ENCODE data around the gene GTF2A1L.

GTF2A1L gene

GRCh38 chr2:48617618-48618017 is at the start of gene GTF2A1L:
Gene GTF2A1L, plus strand, starts transcription at chr2:48617856. Its CDS starts 19 bp downstream, at chr2:48617875.
- H4K20me1 ChIP-seq (ENCODE audit: low read depth, low read length): no peaks in the 10 kb centered on the region
- H3K9me3 ChIP-seq (ENCODE audit: insufficient read depth, low read length): no peaks in the 10 kb centered on the region
- no peaks in the 10 kb centered on the region for H3K9me2 ChIP-seq (replicated peaks; ENCODE audit: insufficient read depth, low read length)
- no peaks in the 10 kb centered on the region for H3F3A ChIP-seq (ENCODE audit: insufficient read depth)
- no peak within 1 kb of the TSS for H3K4me2 ChIP-seq (ENCODE audit: low read depth, low read length, poor library complexity, severe bottlenecking)
- H3K79me2 ChIP-seq (ENCODE audit: insufficient read depth, low read length): no peaks in the 10 kb centered on the region
- H3K27ac ChIP-seq (ENCODE audit: low read depth, low read length): no peak within 1 kb of the TSS
- no peaks in the 10 kb centered on the region for H3K36me3 ChIP-seq (ENCODE audit: low read length)
- TF ChIP-seq EZH2phosphoT487 (conservative IDR thresholded peaks at IDR 0.05; ENCODE audit: low read length): no peak
- TF ChIP-seq, protein P1, sequence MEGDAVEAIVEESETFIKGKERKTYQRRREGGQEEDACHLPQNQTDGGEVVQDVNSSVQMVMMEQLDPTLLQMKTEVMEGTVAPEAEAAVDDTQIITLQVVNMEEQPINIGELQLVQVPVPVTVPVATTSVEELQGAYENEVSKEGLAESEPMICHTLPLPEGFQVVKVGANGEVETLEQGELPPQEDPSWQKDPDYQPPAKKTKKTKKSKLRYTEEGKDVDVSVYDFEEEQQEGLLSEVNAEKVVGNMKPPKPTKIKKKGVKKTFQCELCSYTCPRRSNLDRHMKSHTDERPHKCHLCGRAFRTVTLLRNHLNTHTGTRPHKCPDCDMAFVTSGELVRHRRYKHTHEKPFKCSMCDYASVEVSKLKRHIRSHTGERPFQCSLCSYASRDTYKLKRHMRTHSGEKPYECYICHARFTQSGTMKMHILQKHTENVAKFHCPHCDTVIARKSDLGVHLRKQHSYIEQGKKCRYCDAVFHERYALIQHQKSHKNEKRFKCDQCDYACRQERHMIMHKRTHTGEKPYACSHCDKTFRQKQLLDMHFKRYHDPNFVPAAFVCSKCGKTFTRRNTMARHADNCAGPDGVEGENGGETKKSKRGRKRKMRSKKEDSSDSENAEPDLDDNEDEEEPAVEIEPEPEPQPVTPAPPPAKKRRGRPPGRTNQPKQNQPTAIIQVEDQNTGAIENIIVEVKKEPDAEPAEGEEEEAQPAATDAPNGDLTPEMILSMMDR (IDR thresholded peaks at IDR 0.05; ENCODE audit: insufficient read depth, low read length, poor library complexity, severe bottlenecking): no peak
- no peak within 1 kb of the TSS for H3K4me3 ChIP-seq (ENCODE audit: insufficient read depth, low read length, poor library complexity, severe bottlenecking)
- H2AFZ ChIP-seq (ENCODE audit: low read depth, low read length, severe bottlenecking): no peak within 1 kb of the TSS
- no peak within 1 kb of the TSS for H3K9ac ChIP-seq (ENCODE audit: low read length)
- H3K27me3 ChIP-seq (ENCODE audit: low read length): no peaks in the 10 kb centered on the region

DNA sequence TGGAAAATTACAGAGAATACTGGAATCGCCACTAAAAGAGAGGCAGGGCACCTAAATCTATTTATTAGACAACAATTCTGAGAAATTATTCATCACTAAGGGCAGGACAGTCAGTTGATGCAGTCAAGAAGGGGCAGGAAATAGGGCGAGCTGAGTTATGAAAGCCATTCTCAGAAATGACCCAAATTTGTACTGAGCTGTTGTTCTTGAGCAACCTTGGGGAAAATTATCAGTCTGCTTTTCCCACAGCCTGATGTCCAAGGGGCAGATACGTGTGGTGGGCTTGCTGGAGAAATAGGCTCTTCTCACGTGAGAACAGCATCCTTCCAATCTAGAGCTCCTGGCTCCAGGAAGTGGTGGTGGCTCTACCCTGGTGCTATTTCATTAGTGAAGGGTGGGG is 49.1 kb upstream of the GTF2A1L start:
- Histone ChIP-seq H3K79me2 (ENCODE audit: insufficient read depth, low read length) (no peaks in the 10 kb centered on the region), H3F3A (ENCODE audit: insufficient read depth) (no peaks in the 10 kb centered on the region), H3K27ac (ENCODE audit: low read depth, low read length) (no peak overlapping the region), H3K9me3 (ENCODE audit: insufficient read depth, low read length) (no peaks in the 10 kb centered on the region), H3K27me3 (ENCODE audit: low read length) (no peaks in the 10 kb centered on the region), H3K9me2 (replicated peaks; ENCODE audit: insufficient read depth, low read length) (no peaks in the 10 kb centered on the region), H3K9ac (ENCODE audit: low read length) (no peak overlapping the region), H3K36me3 (ENCODE audit: low read length) (no peaks in the 10 kb centered on the region), H3K4me3 (ENCODE audit: insufficient read depth, low read length, poor library complexity, severe bottlenecking) (no peak overlapping the region), H3K4me2 (ENCODE audit: low read depth, low read length, poor library complexity, severe bottlenecking) (no peak overlapping the region), H2AFZ (ENCODE audit: low read depth, low read length, severe bottlenecking) (no peak overlapping the region), H4K20me1 (ENCODE audit: low read depth, low read length) (no peaks in the 10 kb centered on the region)
- TF ChIP-seq, protein P1 (IDR thresholded peaks at IDR 0.05; ENCODE audit: insufficient read depth, low read length, poor library complexity, severe bottlenecking): no peak
- TF ChIP-seq EZH2phosphoT487 (conservative IDR thresholded peaks at IDR 0.05; ENCODE audit: low read length): no peak

DNA sequence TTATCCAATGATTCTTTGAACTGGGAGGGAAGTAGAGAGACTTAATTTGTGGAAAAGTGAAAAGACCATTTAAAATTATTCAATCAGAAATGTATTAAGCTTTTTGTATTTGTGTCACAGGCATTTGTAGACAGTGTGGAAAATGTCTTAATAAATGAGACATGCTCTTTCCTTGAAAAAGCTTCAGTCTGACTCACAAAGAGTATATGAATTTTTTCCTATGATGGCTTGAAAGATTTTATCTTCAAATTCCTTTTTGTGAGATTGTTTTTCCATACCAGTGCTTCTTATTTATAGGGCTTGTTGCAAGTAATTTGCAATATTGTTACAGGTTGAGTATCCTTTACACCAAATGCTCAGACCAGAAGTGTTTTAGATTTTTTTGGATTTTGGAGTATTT is 48.2 kb upstream of the GTF2A1L start:
- Histone ChIP-seq H2AFZ (ENCODE audit: low read depth, low read length, severe bottlenecking) (no peak overlapping the region), H3F3A (ENCODE audit: insufficient read depth) (no peaks in the 10 kb centered on the region), H3K4me3 (ENCODE audit: insufficient read depth, low read length, poor library complexity, severe bottlenecking) (no peak overlapping the region), H3K27ac (ENCODE audit: low read depth, low read length) (no peak overlapping the region), H3K27me3 (ENCODE audit: low read length) (no peaks in the 10 kb centered on the region), H3K79me2 (ENCODE audit: insufficient read depth, low read length) (no peaks in the 10 kb centered on the region), H3K36me3 (ENCODE audit: low read length) (no peaks in the 10 kb centered on the region), H3K9me3 (ENCODE audit: insufficient read depth, low read length) (no peaks in the 10 kb centered on the region), H3K9me2 (replicated peaks; ENCODE audit: insufficient read depth, low read length) (no peaks in the 10 kb centered on the region), H3K9ac (ENCODE audit: low read length) (no peak overlapping the region), H3K4me2 (ENCODE audit: low read depth, low read length, poor library complexity, severe bottlenecking) (no peak overlapping the region), H4K20me1 (ENCODE audit: low read depth, low read length) (no peaks in the 10 kb centered on the region)
- TF ChIP-seq, protein P1 (IDR thresholded peaks at IDR 0.05; ENCODE audit: insufficient read depth, low read length, poor library complexity, severe bottlenecking): no peak
- TF ChIP-seq EZH2phosphoT487 (conservative IDR thresholded peaks at IDR 0.05; ENCODE audit: low read length): no peak

Data from SU-DHL-6 (cell line).